Measurements from ENCODE around the gene NFX1. TPM values are rescaled to one million over a fixed set of nuclear protein-coding genes. Genes with fewer than 3 reads are reported as not detected.

Gene NFX1
- total and polyA plus RNA-seq, 9 of the 15 experiments (the other 6 are each of a cell fraction or from before 2014, with no cell fraction given), result 8.8 to 38.9 (median 26.8) TPM

DNA sequence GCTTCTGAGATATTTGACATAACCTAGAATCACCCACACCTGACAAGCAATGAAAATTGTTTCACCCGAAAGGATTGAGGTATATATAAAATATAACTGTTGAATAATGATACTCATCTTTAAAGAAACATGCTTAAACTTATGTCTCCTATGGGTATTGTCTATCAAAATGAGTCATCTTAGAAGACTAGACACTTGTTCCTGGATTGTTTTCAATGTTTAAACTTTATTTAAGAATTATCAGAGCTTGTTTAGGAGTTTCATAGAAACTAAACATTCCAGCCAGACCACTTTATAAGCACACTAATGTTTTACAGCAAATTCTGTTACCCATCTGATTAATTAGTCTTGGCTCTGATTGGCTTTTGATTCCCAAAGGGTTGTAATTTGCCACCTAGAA, 19.6 kb downstream of the NFX1 start (continued):
- TF ChIP-seq, protein P1, sequence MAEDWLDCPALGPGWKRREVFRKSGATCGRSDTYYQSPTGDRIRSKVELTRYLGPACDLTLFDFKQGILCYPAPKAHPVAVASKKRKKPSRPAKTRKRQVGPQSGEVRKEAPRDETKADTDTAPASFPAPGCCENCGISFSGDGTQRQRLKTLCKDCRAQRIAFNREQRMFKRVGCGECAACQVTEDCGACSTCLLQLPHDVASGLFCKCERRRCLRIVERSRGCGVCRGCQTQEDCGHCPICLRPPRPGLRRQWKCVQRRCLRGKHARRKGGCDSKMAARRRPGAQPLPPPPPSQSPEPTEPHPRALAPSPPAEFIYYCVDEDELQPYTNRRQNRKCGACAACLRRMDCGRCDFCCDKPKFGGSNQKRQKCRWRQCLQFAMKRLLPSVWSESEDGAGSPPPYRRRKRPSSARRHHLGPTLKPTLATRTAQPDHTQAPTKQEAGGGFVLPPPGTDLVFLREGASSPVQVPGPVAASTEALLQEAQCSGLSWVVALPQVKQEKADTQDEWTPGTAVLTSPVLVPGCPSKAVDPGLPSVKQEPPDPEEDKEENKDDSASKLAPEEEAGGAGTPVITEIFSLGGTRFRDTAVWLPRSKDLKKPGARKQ (CRISPR knock-in tag; IDR thresholded peaks at IDR 0.05), result no peak
- TF ChIP-seq, protein P2, sequence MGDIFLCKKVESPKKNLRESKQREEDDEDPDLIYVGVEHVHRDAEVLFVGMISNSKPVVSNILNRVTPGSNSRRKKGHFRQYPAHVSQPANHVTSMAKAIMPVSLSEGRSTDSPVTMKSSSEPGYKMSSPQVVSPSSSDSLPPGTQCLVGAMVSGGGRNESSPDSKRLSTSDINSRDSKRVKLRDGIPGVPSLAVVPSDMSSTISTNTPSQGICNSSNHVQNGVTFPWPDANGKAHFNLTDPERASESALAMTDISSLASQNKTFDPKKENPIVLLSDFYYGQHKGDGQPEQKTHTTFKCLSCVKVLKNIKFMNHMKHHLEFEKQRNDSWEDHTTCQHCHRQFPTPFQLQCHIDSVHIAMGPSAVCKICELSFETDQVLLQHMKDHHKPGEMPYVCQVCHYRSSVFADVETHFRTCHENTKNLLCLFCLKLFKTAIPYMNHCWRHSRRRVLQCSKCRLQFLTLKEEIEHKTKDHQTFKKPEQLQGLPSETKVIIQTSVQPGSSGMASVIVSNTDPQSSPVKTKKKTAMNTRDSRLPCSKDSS (IDR thresholded peaks at IDR 0.05; ENCODE audit: low read depth, partially characterized antibody), result no peak
- TF ChIP-seq GTF2F1 (IDR thresholded peaks at IDR 0.05; ENCODE audit: low read depth, low read length), result no peak

DNA sequence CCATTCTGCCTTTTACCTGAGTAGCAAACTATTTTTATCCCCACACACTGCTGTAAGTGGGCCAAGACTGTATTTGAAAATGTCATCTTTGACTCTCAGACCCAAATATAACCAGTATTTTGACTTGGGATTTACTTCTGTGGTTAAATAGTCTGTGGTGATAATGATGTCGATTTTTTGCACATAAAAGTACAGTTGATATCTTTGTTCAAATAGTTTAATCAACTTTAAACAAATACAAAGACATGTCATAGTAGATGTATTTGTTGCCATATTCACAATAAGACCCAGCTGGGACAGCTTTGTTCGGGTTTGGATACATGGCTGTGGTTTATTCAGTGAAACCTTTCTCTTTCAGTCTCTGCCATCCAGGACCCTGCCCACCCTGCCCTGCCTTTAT, 20.4 kb downstream of the NFX1 start:
- CTCF ChIA-PET (ENCODE audit: low intra/inter-chr PET ratio), result no interaction called here
- peaks cover 91% of the 10 kb centered on the region for H3K36me3 ChIP-seq (ENCODE audit: control insufficient read depth, insufficient read depth, low read length)
- 68% methylated on average over 2 of the region's 2 CpGs for WGBS (ENCODE audit: insufficient coverage, low coverage, missing lambda C conversion rate)
- H3K9ac ChIP-seq (ENCODE audit: insufficient read depth in 1 of 2, low read depth in 2 of 2, low read length in 2 of 2), result no peak overlapping the region
- H3K27ac ChIP-seq (ENCODE audit: extremely low read depth, low read depth, low read length), result no peak overlapping the region
- no peak overlapping the region for H3K4me3 ChIP-seq
- H3K4me2 ChIP-seq (ENCODE audit: insufficient read depth, low read length), result no peak overlapping the region
- ATAC-seq (no peak), DNase-seq (ENCODE audit: extremely low read depth in 1 of 4, low spot score in 3 of 4) (no peak), FAIRE-seq (no peak)
- H4K20me1 ChIP-seq (replicated peaks; ENCODE audit: control insufficient read depth, insufficient read depth, low read length), result no peaks in the 10 kb centered on the region
- no peaks in the 10 kb centered on the region; the same call in 2 of the 3 replicates for H3K79me2 ChIP-seq (ENCODE audit: control insufficient read depth, insufficient read depth, low read length)
- no peak overlapping the region for H2AFZ ChIP-seq (ENCODE audit: low read depth, low read length)
- in situ Hi-C loops (cut with MboI) (no loop called here), intact Hi-C loops (cut with micrococcal nuclease) (no loop called here)
- TF ChIP-seq GTF2F1 (IDR thresholded peaks at IDR 0.05; ENCODE audit: low read depth, low read length), result no peak
- TF ChIP-seq E2F3 (CRISPR knock-in tag; IDR thresholded peaks at IDR 0.05), result no peak
- TF ChIP-seq HDAC3 (IDR thresholded peaks at IDR 0.05; ENCODE audit: borderline replicate concordance, partially characterized antibody), result no peak
- no peak for TF ChIP-seq HDAC2 (IDR thresholded peaks at IDR 0.05)
- TF ChIP-seq ZFPM2 (CRISPR knock-in tag; IDR thresholded peaks at IDR 0.05), result no peak
- TF ChIP-seq, protein P3, sequence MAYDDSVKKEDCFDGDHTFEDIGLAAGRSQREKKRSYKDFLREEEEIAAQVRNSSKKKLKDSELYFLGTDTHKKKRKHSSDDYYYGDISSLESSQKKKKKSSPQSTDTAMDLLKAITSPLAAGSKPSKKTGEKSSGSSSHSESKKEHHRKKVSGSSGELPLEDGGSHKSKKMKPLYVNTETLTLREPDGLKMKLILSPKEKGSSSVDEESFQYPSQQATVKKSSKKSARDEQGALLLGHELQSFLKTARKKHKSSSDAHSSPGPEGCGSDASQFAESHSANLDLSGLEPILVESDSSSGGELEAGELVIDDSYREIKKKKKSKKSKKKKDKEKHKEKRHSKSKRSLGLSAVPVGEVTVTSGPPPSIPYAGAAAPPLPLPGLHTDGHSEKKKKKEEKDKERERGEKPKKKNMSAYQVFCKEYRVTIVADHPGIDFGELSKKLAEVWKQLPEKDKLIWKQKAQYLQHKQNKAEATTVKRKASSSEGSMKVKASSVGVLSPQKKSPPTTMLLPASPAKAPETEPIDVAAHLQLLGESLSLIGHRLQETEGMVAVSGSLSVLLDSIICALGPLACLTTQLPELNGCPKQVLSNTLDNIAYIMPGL (CRISPR knock-in tag; IDR thresholded peaks at IDR 0.05), result no peak
- TF ChIP-seq, protein P4, sequence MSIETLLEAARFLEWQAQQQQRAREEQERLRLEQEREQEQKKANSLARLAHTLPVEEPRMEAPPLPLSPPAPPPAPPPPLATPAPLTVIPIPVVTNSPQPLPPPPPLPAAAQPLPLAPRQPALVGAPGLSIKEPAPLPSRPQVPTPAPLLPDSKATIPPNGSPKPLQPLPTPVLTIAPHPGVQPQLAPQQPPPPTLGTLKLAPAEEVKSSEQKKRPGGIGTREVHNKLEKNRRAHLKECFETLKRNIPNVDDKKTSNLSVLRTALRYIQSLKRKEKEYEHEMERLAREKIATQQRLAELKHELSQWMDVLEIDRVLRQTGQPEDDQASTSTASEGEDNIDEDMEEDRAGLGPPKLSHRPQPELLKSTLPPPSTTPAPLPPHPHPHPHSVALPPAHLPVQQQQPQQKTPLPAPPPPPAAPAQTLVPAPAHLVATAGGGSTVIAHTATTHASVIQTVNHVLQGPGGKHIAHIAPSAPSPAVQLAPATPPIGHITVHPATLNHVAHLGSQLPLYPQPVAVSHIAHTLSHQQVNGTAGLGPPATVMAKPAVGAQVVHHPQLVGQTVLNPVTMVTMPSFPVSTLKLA (conservative IDR thresholded peaks at IDR 0.05), result no peak
- TF ChIP-seq HLTF (IDR thresholded peaks at IDR 0.05), result no peak
- TF ChIP-seq ZNF764 (CRISPR knock-in tag; IDR thresholded peaks at IDR 0.05; ENCODE audit: low read depth), result no peak
- TF ChIP-seq TAF1 (IDR thresholded peaks at IDR 0.05; ENCODE audit: control insufficient read depth, extremely low read depth, insufficient read depth, low read length, severe bottlenecking), result no peak
- H3K9me1 ChIP-seq (ENCODE audit: control insufficient read depth, insufficient read depth, low read length), result no peaks in the 10 kb centered on the region
- H3K4me1 ChIP-seq (replicated peaks in 1 of 2; ENCODE audit: control insufficient read depth in 2 of 2, insufficient read depth in 2 of 2, low read length in 2 of 2), result no peaks in the 10 kb centered on the region
- POLR2A ChIA-PET, result no interaction called here
- no peaks in the 10 kb centered on the region for H3K27me3 ChIP-seq (ENCODE audit: control insufficient read depth in 2 of 2, insufficient read depth in 2 of 2, low read length in 2 of 2)
- no peaks in the 10 kb centered on the region for H3K9me3 ChIP-seq (replicated peaks; ENCODE audit: control insufficient read depth, insufficient read depth, low read depth, low read length)
- no TSS peak for BruUV-seq (replicated peaks)

All from K562 (cell line).